Naive thymus-derived CD8-positive, alpha-beta T cell (primary cell): Measurements from ENCODE around the gene RHBDL1. TPM values are rescaled to one million over a fixed set of nuclear protein-coding genes. Genes with fewer than 3 reads are reported as not detected.

Experiments used
- ATAC-seq, 2 donors: fragments of 150-1000 bp; cut with Tn5 transposase in 1 of 2; sonication (Bioruptor Pico), chemical (Tn5 transposase) in 1 of 2; 1 replicate in 1 of 2; 2 replicates in 1 of 2; pipeline ENCODE4 v1.10.0; 2021; ENCODE audit warnings: mild to moderate bottlenecking in 2 of 2, moderate library complexity in 2 of 2
- POLR2A ChIA-PET: fragments of 350-600 bp; sonication (Branson Sonifier 250); formaldehyde crosslinking; loops from one replicate; lab custom pipeline; 2021; ENCODE audit warnings: antibody characterized with exemption; lab: Charles Lee
- DNase-seq, 10 donors: peaks; one replicate each; pipeline versions ENCODE4 v3.0.0 to v3.0.0-alpha.2; 2020 to 2022
- H3K27ac Mint-ChIP-seq, 10 donors: one replicate each; pipeline ENCODE4 v1.8.0; 2020 to 2022; ENCODE audit warnings: mild to moderate bottlenecking in 10 of 10, mixed read lengths in 10 of 10, moderate library complexity in 4 of 10, inconsistent platforms in 1 of 10
- H3K27me3 Mint-ChIP-seq, 5 donors: one replicate each; pipeline ENCODE4 v1.8.0; 2021 to 2022; ENCODE audit warnings: mixed read lengths in 5 of 5
- H3K36me3 Mint-ChIP-seq, 3 donors: one replicate each; pipeline ENCODE4 v1.8.0; 2020 to 2022; ENCODE audit warnings: mixed read lengths in 3 of 3, mild to moderate bottlenecking in 2 of 3, inconsistent platforms in 1 of 3
- H3K4me1 Mint-ChIP-seq, 4 donors: one replicate each; pipeline ENCODE4 v1.8.0; 2021 to 2022; ENCODE audit warnings: mixed read lengths in 4 of 4
- H3K4me3 Mint-ChIP-seq, 10 donors: one replicate each; pipeline ENCODE4 v1.8.0; 2020 to 2022; ENCODE audit warnings: mild to moderate bottlenecking in 10 of 10, mixed read lengths in 10 of 10, moderate library complexity in 6 of 10, inconsistent platforms in 1 of 10
- H3K9me3 Mint-ChIP-seq, 9 donors: one replicate each; pipeline ENCODE4 v1.8.0; 2020 to 2022; ENCODE audit warnings: mixed read lengths in 9 of 9, mild to moderate bottlenecking in 3 of 9, inconsistent platforms in 1 of 9, moderate library complexity in 1 of 9
- polyA plus RNA-seq, 3 donors: library from polyadenylated mRNA; unstranded; fragments of 300-500 nt; fragmentation: Illumina TruSeq; gene quantifications; one replicate each; pipeline ENCODE4 v1.2.3, GENCODE V29; 2021
- total RNA-seq, 8 experiments: library from RNA in 2 of 8; stranded (reverse) in 2 of 8; gene quantifications; one replicate each; pipeline ENCODE4 v1.2.3 and lab custom pipeline; 2021 to 2026

The RHBDL1 gene
- total and polyA plus RNA-seq, 5 experiments from 2014 or later: 1.3 to 1.4 TPM; not detected in 3

DNA sequence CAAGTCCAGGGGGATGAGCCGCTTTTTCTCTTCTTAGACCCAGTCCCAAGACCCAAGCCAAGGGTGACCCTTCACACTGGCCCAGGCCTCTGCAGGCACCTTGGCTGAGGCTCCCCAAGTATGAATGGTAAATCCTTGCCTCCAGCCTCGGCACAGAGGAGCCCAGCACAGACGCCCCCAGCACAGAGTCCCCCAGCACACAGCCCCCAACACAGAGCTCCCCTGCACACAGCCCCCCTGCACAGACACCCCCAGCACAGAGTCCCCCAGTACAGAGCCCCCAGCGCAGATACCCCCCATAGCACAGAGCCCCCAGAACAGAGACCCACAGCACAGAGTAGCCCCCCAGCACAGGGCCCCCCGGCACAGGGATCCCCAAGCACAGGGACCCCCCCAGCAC lies 34.9 kb upstream of the RHBDL1 start:
- peak overlapping the region in 1 of 10 donors; percentile 51 for H3K27ac Mint-ChIP-seq
- H3K36me3 Mint-ChIP-seq: peaks cover 0 to 2% (median 0%) of the 10 kb centered on the region in 3 donors
- H3K27me3 Mint-ChIP-seq: peaks cover 0 to 4% (median 0%) of the 10 kb centered on the region in 5 donors
- H3K9me3 Mint-ChIP-seq: peaks cover 0 to 6% (median 0%) of the 10 kb centered on the region in 9 donors
- ATAC-seq (no peak), DNase-seq (no peak)
- peaks cover 16 to 28% (median 22%) of the 10 kb centered on the region in 4 donors for H3K4me1 Mint-ChIP-seq
- peak overlapping the region in 8 of 10 donors; percentile 19 to 83 (median 50) for H3K4me3 Mint-ChIP-seq
- POLR2A ChIA-PET: no interaction called here

DNA sequence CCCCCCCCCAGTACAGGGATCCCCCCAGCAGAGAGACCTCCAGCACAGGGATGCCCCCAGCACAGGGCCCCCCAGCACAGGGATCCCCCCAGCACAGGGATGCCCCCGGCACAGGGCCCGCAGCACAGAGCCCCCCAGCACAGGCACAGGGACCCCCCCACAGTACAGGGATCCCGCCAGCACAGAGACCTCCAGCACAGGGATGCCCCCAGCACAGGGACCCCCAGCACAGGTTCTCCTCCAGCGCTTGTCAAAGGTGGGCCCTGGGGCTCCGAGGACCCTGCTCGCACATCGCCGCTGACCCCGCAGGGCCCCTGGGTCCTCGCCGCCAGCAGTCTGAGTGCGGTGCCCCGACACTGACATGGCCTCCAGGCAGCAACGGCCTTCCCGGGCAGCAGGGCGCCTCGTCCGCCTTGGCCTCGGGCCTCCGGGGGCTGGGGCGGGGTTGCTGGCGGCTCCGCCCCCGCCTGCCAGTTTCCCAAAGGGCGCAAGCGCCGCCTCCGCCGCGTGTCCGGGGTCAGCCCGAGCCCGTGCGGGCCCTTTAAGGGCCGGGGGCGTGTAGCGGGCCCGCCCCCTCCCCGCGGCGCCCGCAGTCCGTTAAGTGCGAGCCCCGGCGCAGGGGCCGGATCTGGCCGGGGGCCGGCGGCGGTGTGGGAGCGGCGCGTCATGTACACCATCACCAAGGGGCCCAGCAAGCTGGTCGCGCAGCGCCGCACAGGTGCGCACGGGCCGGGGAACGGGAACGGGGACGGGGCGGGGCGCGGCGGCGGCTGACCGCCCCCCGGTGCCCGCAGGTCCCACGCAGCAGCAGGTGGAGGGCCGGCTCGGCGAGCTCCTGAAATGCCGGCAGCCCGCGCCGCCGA lies 33.9 kb upstream of the RHBDL1 start, which contains the start of gene MCRIP2:
Gene MCRIP2 (plus strand): TSS at position 503 of the 863 bp plus-strand sequence. CDS start 164 bp downstream, at position 667.
- Mint-ChIP-seq H3K27ac (peak within 1 kb of the TSS in 5 of 10 donors; percentile 19 to 63 (median 35)), H3K4me3 (peak within 1 kb of the TSS; percentile 61 to 83 (median 69)), H3K4me1 (peaks cover 13 to 27% (median 20%) of the 10 kb centered on the region in 4 donors), H3K27me3 (peaks cover 0 to 3% (median 0%) of the 10 kb centered on the region in 5 donors), H3K9me3 (peaks cover 0 to 3% (median 0%) of the 10 kb centered on the region in 9 donors), H3K36me3 (peaks cover 0 to 2% (median 0%) of the 10 kb centered on the region in 3 donors)
- ATAC-seq (peak; percentile 38 to 52), DNase-seq (peak in 9 of 10 donors; percentile 40 to 75 (median 54))
- POLR2A ChIA-PET: interaction anchor here (1.0 to 1.1 kb wide), 2 partner anchors 39 to 241 kb away, joined by 3 to 5 read pairs; partner anchors contain the start of gene STUB1

DNA sequence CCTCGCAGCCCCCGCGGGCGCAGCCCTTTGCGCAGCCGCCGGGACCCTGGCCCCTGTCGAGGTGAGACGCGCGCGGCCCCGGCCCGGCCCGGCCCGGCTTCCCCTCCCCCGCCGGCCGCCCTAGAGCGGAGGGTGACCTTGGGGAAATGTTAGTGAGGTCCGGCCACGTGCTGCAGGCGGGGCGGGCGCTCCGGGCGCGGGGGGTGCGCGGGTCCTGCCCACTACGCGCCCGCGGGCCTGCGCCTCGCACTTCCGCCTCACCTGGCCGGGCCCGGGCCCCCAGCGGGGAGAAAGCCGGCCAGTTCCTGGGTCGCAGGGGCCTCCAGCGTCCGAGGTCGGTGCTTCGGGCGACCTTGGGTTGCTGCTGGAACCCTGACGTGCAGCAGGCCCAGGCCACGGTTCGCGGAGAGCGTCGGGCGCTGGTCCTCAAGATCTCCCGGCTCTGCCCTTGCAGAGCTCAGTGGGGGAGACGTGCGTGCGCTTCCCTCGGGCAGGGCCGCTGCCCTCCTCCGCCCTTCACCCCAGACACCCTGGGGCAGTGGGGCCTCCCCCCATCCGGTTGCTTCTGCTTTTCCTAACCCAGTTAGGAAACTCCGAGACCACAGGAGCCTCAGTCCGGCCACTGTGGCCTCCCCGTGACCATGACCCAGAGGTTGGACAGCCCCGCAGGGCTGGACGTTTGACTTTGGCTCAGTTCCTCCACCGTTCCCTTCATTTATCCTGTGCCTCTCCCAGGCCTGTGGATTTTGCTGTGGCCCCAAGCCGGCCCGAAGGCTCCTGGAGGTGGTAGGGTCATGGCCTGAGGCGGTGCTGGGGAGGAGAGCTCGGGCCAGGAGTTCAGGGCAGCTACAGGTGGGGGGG lies 33.1 kb upstream of the RHBDL1 start:
- POLR2A ChIA-PET: interaction anchor here (1.0 to 1.4 kb wide), 3 partner anchors 38 to 242 kb away, joined by 3 to 5 read pairs (median 3); partner anchors contain the start of gene STUB1
- DNase-seq (peak in 1 of 10 donors; percentile 24), ATAC-seq (peak; percentile 43 to 47)
- H3K9me3 Mint-ChIP-seq: no peaks in the 10 kb centered on the region
- peak overlapping the region; percentile 61 to 81 (median 68) for H3K4me3 Mint-ChIP-seq
- no peaks in the 10 kb centered on the region for H3K27me3 Mint-ChIP-seq
- no peaks in the 10 kb centered on the region for H3K36me3 Mint-ChIP-seq
- peak overlapping the region in 5 of 10 donors; percentile 15 to 63 (median 33) for H3K27ac Mint-ChIP-seq
- H3K4me1 Mint-ChIP-seq: peaks cover 10 to 28% (median 17%) of the 10 kb centered on the region in 4 donors

GRCh38 chr16:643050-643368 lies 32.5 kb upstream of the RHBDL1 start:
- H3K27me3 Mint-ChIP-seq: no peaks in the 10 kb centered on the region
- no peaks in the 10 kb centered on the region for H3K36me3 Mint-ChIP-seq
- no peaks in the 10 kb centered on the region for H3K9me3 Mint-ChIP-seq
- DNase-seq: no peak
- no peak for ATAC-seq
- peak overlapping the region; percentile 7 to 81 (median 68) for H3K4me3 Mint-ChIP-seq
- H3K4me1 Mint-ChIP-seq: peaks cover 10 to 26% (median 18%) of the 10 kb centered on the region in 4 donors
- POLR2A ChIA-PET: interaction anchor here (1.1 to 1.4 kb wide), 2 partner anchors 45 to 242 kb away, joined by 3 read pairs; no protein-coding TSS in a partner anchor
- H3K27ac Mint-ChIP-seq: peak overlapping the region in 2 of 10 donors; percentile 33 to 63

DNA sequence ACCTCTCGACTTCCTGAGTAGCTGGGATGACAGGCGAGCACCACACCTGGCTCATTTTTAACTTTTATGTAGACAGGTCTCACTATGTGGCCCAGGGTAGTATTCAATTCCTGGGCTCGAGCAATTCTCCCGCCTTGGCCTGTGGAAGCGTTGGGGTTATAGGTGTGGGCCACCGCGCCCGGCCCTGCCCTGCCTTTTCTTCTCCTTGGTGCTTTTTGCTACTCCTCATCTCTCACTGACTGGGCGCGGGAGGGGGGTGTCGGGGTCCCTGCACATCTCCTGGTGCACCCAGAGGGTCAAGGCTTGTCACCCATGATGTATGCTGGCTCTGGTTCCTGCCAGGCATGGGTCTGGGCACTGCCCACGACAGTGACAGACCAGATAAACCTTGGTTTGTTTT lies 30.9 kb upstream of the RHBDL1 start:
- no peaks in the 10 kb centered on the region for H3K27me3 Mint-ChIP-seq
- peaks cover 10 to 33% (median 21%) of the 10 kb centered on the region in 4 donors for H3K4me1 Mint-ChIP-seq
- peak overlapping the region in 8 of 10 donors; percentile 19 to 76 (median 68) for H3K4me3 Mint-ChIP-seq
- POLR2A ChIA-PET: interaction anchor here (0.9 to 1.3 kb wide), 2 partner anchors 23 to 54 kb away, joined by 3 read pairs; partner anchors contain the start of genes RAB40C and RHOT2
- DNase-seq (no peak), ATAC-seq (no peak)
- peak overlapping the region in 4 of 10 donors; percentile 31 to 75 (median 59) for H3K27ac Mint-ChIP-seq
- no peaks in the 10 kb centered on the region for H3K36me3 Mint-ChIP-seq
- no peaks in the 10 kb centered on the region for H3K9me3 Mint-ChIP-seq

- DNase-seq (no peak), ATAC-seq (no peak)
- Mint-ChIP-seq H3K36me3 (no peaks in the 10 kb centered on the region), H3K27ac (peak overlapping the region in 1 of 10 donors; percentile 14), H3K9me3 (no peaks in the 10 kb centered on the region), H3K27me3 (no peaks in the 10 kb centered on the region), H3K4me1 (peaks cover 10 to 38% (median 22%) of the 10 kb centered on the region in 4 donors), H3K4me3 (peak overlapping the region in 3 of 10 donors; percentile 14 to 29 (median 26))
- POLR2A ChIA-PET: interaction anchor here (1.1 kb wide), 1 partner anchor 9 kb away, joined by 3 read pairs; no protein-coding TSS in a partner anchor
Measured at GRCh38 chr16:645852-646678, 29.4 kb upstream of the RHBDL1 start.

- Mint-ChIP-seq H3K4me3 (peak overlapping the region in 3 of 10 donors; percentile 19 to 22 (median 20)), H3K9me3 (no peaks in the 10 kb centered on the region), H3K27me3 (no peaks in the 10 kb centered on the region), H3K27ac (peak overlapping the region in 1 of 10 donors; percentile 21), H3K36me3 (no peaks in the 10 kb centered on the region), H3K4me1 (peaks cover 10 to 38% (median 22%) of the 10 kb centered on the region in 4 donors)
- ATAC-seq (no peak), DNase-seq (no peak)
- POLR2A ChIA-PET: interaction anchor here (0.6 to 1.1 kb wide), 2 partner anchors 10 to 31 kb away, joined by 3 read pairs; no protein-coding TSS in a partner anchor
Measured at GRCh38 chr16:646679-647172, 28.7 kb upstream of the RHBDL1 start.

DNA sequence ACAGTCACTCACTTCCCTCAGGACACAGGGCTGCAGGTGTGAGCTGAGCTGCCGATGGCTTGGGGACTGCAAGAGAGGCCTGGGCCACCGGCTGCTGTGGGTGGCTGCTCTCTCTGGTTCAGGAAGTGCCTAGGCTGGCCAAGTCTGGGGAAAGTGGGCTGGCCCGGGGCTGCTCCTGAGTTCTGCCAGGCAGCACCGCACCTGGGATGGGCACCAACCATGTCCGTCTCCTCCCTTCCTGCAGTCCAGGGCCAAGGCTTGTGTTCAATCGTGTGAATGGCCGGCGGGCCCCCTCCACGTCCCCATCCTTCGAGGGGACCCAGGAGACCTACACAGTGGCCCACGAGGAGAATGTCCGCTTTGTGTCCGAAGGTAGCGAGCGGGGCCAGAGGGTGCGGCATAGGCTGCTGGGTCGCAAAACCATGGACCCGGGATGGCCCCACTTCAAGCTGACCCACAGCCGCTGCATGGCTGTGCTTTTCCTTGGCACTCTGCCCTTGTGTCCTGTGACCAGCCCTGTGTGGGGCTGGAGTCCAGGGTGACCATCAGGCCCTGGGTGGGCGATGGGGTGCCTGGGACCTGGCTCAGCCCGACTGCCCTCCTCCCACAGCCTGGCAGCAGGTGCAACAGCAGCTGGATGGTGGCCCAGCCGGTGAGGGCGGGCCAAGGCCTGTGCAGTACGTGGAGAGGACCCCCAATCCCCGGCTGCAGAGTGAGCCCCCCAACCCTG lies 28.1 kb upstream of the RHBDL1 start:
- Mint-ChIP-seq H3K4me1 (peaks cover 10 to 38% (median 22%) of the 10 kb centered on the region in 4 donors), H3K36me3 (no peaks in the 10 kb centered on the region), H3K4me3 (peak overlapping the region in 2 of 10 donors; percentile 19 to 22), H3K27me3 (no peaks in the 10 kb centered on the region), H3K9me3 (no peaks in the 10 kb centered on the region), H3K27ac (no peak overlapping the region)
- no peak for DNase-seq
- no peak for ATAC-seq
- POLR2A ChIA-PET: interaction anchor here (0.6 to 3.2 kb wide), 7 partner anchors 9 to 897 kb away, joined by 3 to 25 read pairs (median 4); partner anchors contain the start of genes METTL26 and RHBDL1

- ATAC-seq (no peak), DNase-seq (peak in 1 of 10 donors; percentile 24)
- Mint-ChIP-seq H3K27me3 (no peaks in the 10 kb centered on the region), H3K27ac (peak overlapping the region in 8 of 10 donors; percentile 10 to 93 (median 83)), H3K9me3 (no peaks in the 10 kb centered on the region), H3K36me3 (no peaks in the 10 kb centered on the region), H3K4me1 (peaks cover 10 to 32% (median 20%) of the 10 kb centered on the region in 4 donors), H3K4me3 (peak overlapping the region; percentile 68 to 85 (median 75))
- POLR2A ChIA-PET: interaction anchor here (1.2 to 3.2 kb wide), 6 partner anchors 10 to 60 kb away, joined by 3 to 25 read pairs (median 6); partner anchors contain the start of genes METTL26, RHBDL1 and RHOT2
Measured at GRCh38 chr16:648071-648780, 27.2 kb upstream of the RHBDL1 start.
